GF-D8 (cell line): Measurements from ENCODE around the gene STRN3.
A peak's percentile ranks its signal among the peaks of the same experiment; 100 is the strongest.
"Not testable (repeated sequence)": the region's sequence is repeated elsewhere in the genome, so short reads cannot be mapped to it uniquely, and the experiment has no call there.

Experiments used
- DNase-seq: peaks from one replicate; lab custom pipeline; 2025; lab: John Stamatoyannopoulos, UW

Gene STRN3

GRCh38 chr14:31000629-31001338 lies 25.4 kb downstream of the STRN3 start:
- no peak for DNase-seq

- DNase-seq, result no peak
Measured at GRCh38 chr14:30999038-30999773, 27.0 kb downstream of the STRN3 start.

- DNase-seq, result no peak
Measured at GRCh38 chr14:30998100-30998706, 28.0 kb downstream of the STRN3 start.

- no peak for DNase-seq
Measured at GRCh38 chr14:30996892-30997659, 29.1 kb downstream of the STRN3 start.

GRCh38 chr14:30995689-30996088 lies 30.5 kb downstream of the STRN3 start:
- no peak for DNase-seq

- DNase-seq, result no peak
Measured at GRCh38 chr14:30994681-30995620, 31.2 kb downstream of the STRN3 start.

GRCh38 chr14:30993071-30993470 lies 33.1 kb downstream of the STRN3 start:
- no peak for DNase-seq

- DNase-seq, result no peak
Measured at GRCh38 chr14:30991408-30991807, 34.8 kb downstream of the STRN3 start.

GRCh38 chr14:30990770-30991169 lies 35.4 kb downstream of the STRN3 start:
- DNase-seq, result peak; percentile 14

- DNase-seq, result no peak
Measured at GRCh38 chr14:30988509-30988908, 37.7 kb downstream of the STRN3 start.

- DNase-seq, result no peak
Measured at GRCh38 chr14:30985796-30986195, 40.4 kb downstream of the STRN3 start.

- no peak for DNase-seq
Measured at GRCh38 chr14:30983858-30984257, 42.3 kb downstream of the STRN3 start.

GRCh38 chr14:30982533-30982932 lies 43.6 kb downstream of the STRN3 start:
- DNase-seq, result peak; percentile 20

GRCh38 chr14:30980980-30981379 lies 45.2 kb downstream of the STRN3 start:
- no peak for DNase-seq

- peak; percentile 34 for DNase-seq
Measured at GRCh38 chr14:30980106-30980704, 46.0 kb downstream of the STRN3 start.

GRCh38 chr14:30977752-30978151 lies 48.4 kb downstream of the STRN3 start:
- no peak for DNase-seq

GRCh38 chr14:30974628-30975027 lies 51.6 kb downstream of the STRN3 start:
- DNase-seq, result no peak

GRCh38 chr14:30972882-30973582 lies 53.1 kb downstream of the STRN3 start:
- no peak for DNase-seq

- DNase-seq, result not testable (repeated sequence)
Measured at GRCh38 chr14:30972036-30972732, 54.0 kb downstream of the STRN3 start.

GRCh38 chr14:30971586-30971985 lies 54.6 kb downstream of the STRN3 start:
- no peak for DNase-seq
